DMS53 treated with DMSO at 0.1 percent for 48 hours (cell line): ENCODE measurements around the gene PDLIM3.
A peak's percentile ranks its signal among the peaks of the same experiment; 100 is the strongest.

Source experiments
- DNase-seq: peaks from one replicate; lab custom pipeline; 2025; ENCODE audit not compliant: unreplicated experiment; lab: John Stamatoyannopoulos, UW

The PDLIM3 gene

GRCh38 chr4:185472103-185472542 is 63.2 kb downstream of the PDLIM3 start:
- no peak for DNase-seq

GRCh38 chr4:185471235-185472102 is 63.8 kb downstream of the PDLIM3 start, which contains the start of gene CCDC110:
CCDC110 (minus strand) TSS chr4:185471733; CDS start chr4:185471683, 50 bp downstream.
- peak; percentile 42 for DNase-seq

- DNase-seq: peak; percentile 63
These were observed 64.7 kb downstream of the PDLIM3 start for GRCh38 chr4:185470501-185471195.

- DNase-seq: no peak
These were observed 65.6 kb downstream of the PDLIM3 start for GRCh38 chr4:185469580-185470154.

GRCh38 chr4:185468999-185469398 is 66.3 kb downstream of the PDLIM3 start:
- DNase-seq: no peak

GRCh38 chr4:185467991-185468390 is 67.3 kb downstream of the PDLIM3 start:
- DNase-seq: no peak

- DNase-seq: no peak
These were observed 68.2 kb downstream of the PDLIM3 start for GRCh38 chr4:185467101-185467500.

- DNase-seq: no peak
These were observed 69.6 kb downstream of the PDLIM3 start for GRCh38 chr4:185465707-185466106.

GRCh38 chr4:185464887-185465286 is 70.4 kb downstream of the PDLIM3 start:
- no peak for DNase-seq

GRCh38 chr4:185464183-185464582 is 71.1 kb downstream of the PDLIM3 start:
- DNase-seq: no peak

- no peak for DNase-seq
These were observed 71.8 kb downstream of the PDLIM3 start for GRCh38 chr4:185463541-185463940.

- no peak for DNase-seq
These were observed 73.7 kb downstream of the PDLIM3 start for GRCh38 chr4:185461565-185461964.

- DNase-seq: peak; percentile 44
These were observed 78.2 kb downstream of the PDLIM3 start for GRCh38 chr4:185457136-185457535.

- no peak for DNase-seq
These were observed 79.2 kb downstream of the PDLIM3 start for GRCh38 chr4:185456131-185456530.
